RWPE2 (cell line): ENCODE data around the gene MRPL2.

Experiments used
- ATAC-seq: fragments of 200-7000 bp; cut with Tn5 transposase; 3 replicates; pipeline ENCODE4 v1.9.1; 2021; ENCODE audit warnings: low read depth
- DNase-seq: peaks from one replicate; pipeline ENCODE4 v3.0.0-alpha.2; 2020; ENCODE audit warnings: low spot score
- H3K27ac ChIP-seq: fragments of 450-650 bp; 2 replicates; pipeline ENCODE4 v1.5.1; 2017; ENCODE audit warnings: mild to moderate bottlenecking; ENCODE audit not compliant: poor library complexity, severe bottlenecking
- H3K27me3 ChIP-seq: fragments of 250-450 bp; sonication (Bioruptor Pico); 2 replicates; pipeline ENCODE4 v1.5.1; 2021; ENCODE audit warnings: mild to moderate bottlenecking, moderate library complexity; ENCODE audit not compliant: insufficient read depth, poor library complexity, severe bottlenecking
- H3K36me3 ChIP-seq: fragments of 250-450 bp; sonication (Bioruptor Pico); 2 replicates; pipeline ENCODE4 v1.5.1; 2020; ENCODE audit warnings: low read depth, mild to moderate bottlenecking, moderate library complexity
- H3K4me1 ChIP-seq: fragments of 250-450 bp; sonication (Bioruptor Pico); 2 replicates; pipeline ENCODE4 v1.5.1; 2021; ENCODE audit warnings: mild to moderate bottlenecking, moderate library complexity; ENCODE audit not compliant: insufficient read depth, poor library complexity, severe bottlenecking
- H3K4me3 ChIP-seq: fragments of 250-450 bp; sonication (Bioruptor Pico); 2 replicates; pipeline ENCODE4 v1.5.1; 2021; ENCODE audit warnings: mild to moderate bottlenecking, moderate library complexity; ENCODE audit not compliant: severe bottlenecking
- H3K9me3 ChIP-seq: fragments of 250-450 bp; sonication (Bioruptor Pico); 2 replicates; pipeline ENCODE4 v1.5.1; 2021; ENCODE audit warnings: mild to moderate bottlenecking, moderate library complexity; ENCODE audit not compliant: severe bottlenecking
- TF ChIP-seq, protein P1 (sequence below): fragments of 450-650 bp; IDR thresholded peaks from one replicate; pipeline ENCODE4 v1.5.1; 2017; ENCODE audit warnings: mild to moderate bottlenecking, moderate library complexity; ENCODE audit not compliant: poor library complexity, severe bottlenecking

MRPL2 gene

DNA sequence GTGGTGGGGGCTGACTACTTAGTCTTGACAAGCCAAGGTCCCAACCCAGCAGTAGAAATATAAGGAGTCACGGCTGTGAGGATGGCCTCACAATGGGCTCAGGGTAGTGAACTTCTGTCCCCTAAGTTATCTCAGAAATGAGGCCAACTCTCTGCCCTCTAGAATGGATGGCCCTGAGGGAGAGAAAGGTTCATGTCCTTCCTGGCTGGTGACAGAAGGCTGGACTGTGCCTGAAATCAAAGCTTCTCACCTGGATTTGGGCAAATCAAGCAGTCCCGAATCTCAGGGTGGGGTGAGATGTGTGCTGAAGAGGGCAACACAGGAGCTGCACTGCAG is 25.1 kb downstream of the MRPL2 start:
- TF ChIP-seq, protein P1, sequence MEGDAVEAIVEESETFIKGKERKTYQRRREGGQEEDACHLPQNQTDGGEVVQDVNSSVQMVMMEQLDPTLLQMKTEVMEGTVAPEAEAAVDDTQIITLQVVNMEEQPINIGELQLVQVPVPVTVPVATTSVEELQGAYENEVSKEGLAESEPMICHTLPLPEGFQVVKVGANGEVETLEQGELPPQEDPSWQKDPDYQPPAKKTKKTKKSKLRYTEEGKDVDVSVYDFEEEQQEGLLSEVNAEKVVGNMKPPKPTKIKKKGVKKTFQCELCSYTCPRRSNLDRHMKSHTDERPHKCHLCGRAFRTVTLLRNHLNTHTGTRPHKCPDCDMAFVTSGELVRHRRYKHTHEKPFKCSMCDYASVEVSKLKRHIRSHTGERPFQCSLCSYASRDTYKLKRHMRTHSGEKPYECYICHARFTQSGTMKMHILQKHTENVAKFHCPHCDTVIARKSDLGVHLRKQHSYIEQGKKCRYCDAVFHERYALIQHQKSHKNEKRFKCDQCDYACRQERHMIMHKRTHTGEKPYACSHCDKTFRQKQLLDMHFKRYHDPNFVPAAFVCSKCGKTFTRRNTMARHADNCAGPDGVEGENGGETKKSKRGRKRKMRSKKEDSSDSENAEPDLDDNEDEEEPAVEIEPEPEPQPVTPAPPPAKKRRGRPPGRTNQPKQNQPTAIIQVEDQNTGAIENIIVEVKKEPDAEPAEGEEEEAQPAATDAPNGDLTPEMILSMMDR = no peak
- Histone ChIP-seq H3K9me3 (no peaks in the 10 kb centered on the region), H3K27ac (no peak overlapping the region), H3K36me3 (peaks cover 65% of the 10 kb centered on the region), H3K4me3 (no peak overlapping the region), H3K4me1 (no peaks in the 10 kb centered on the region), H3K27me3 (no peaks in the 10 kb centered on the region)
- ATAC-seq = no peak
- no peak for DNase-seq

DNA sequence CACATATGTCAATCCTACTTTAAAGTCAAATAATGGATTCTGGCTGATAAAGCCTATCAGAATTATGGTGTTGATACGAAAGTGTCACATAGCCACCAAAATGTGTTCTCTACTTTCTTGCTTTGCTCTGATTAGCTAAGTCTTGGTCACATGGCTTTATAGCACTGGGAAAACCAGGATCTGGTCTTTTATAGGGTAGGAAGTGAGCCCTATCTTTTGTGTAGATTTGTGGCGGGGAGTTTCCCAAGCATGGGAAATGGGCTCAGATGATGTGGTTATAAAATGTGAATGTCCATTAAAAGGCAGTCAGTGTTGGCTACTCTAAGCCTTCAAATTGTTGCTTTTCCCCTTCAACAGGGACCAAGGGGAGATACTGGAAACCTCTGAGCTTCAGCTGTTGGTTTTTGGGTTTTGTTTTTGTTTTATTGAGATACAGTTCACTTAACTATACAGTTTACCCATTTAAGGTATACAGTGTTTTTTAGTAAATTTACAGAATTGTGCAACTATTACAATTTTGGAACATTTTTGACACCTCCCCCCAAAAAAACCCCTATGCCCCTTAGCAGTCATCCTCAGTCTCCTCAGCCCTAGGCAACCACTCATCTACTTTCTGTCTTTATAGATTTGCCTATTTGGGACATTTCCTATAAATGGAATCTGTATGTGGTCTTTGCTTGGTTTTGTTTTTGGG is 25.6 kb downstream of the MRPL2 start:
- TF ChIP-seq, protein P1 = no peak
- no peak overlapping the region for H3K27ac ChIP-seq
- no peak for DNase-seq
- H3K9me3 ChIP-seq = no peaks in the 10 kb centered on the region
- no peaks in the 10 kb centered on the region for H3K4me1 ChIP-seq
- H3K27me3 ChIP-seq = no peaks in the 10 kb centered on the region
- no peak for ATAC-seq
- H3K36me3 ChIP-seq = peaks cover 67% of the 10 kb centered on the region
- H3K4me3 ChIP-seq = no peak overlapping the region

GRCh38 chr6:43032326-43032725 is 26.9 kb downstream of the MRPL2 start:
- Histone ChIP-seq H3K4me1 (no peaks in the 10 kb centered on the region), H3K27ac (no peak overlapping the region), H3K4me3 (no peak overlapping the region), H3K27me3 (no peaks in the 10 kb centered on the region), H3K9me3 (no peaks in the 10 kb centered on the region), H3K36me3 (peaks cover 71% of the 10 kb centered on the region)
- DNase-seq (no peak), ATAC-seq (no peak)
- TF ChIP-seq, protein P1 = no peak

DNA sequence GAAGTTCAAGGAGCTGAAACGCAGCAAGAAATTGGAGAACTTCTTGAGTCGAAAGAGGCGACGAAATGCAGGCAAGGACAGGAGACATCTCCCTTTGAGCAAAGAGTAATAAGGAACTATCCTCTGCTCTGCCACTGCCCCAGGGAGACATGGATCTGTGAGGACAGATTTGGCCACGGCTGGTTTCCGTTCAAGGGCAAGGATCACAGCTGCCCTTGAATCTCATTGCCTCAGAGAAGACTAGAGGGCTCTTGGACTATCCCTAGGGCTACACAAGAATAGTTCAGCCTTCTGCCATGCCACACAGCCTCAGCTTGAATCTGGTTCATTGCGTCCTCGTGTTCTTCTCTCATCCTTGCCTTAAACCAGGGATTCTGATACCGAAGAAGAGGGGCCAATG is 30.1 kb downstream of the MRPL2 start:
- Histone ChIP-seq H3K4me3 (no peak overlapping the region), H3K4me1 (no peaks in the 10 kb centered on the region), H3K27ac (no peak overlapping the region), H3K27me3 (no peaks in the 10 kb centered on the region), H3K36me3 (peaks cover 78% of the 10 kb centered on the region), H3K9me3 (no peaks in the 10 kb centered on the region)
- DNase-seq (no peak), ATAC-seq (no peak)
- TF ChIP-seq, protein P1 = no peak

DNA sequence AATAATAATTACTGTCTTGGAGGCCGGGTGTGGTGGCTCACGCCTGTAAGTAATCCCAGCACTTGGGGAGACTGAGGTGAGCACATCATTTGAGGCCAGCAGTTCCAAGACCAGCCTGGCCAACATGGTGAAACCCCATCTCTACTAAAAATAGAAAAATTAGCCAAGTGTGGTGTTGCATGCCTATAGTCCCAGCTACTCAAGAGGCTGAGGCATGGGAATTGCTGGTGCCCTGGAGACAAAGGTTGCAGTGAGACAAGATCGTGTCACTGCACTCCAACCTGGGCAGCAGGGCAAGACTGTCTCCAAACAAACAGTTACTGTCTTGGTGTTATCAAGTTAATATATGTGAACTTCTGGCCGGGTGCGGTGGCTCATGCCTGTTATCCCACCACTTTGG is 32.9 kb downstream of the MRPL2 start:
- ATAC-seq = no peak
- no peaks in the 10 kb centered on the region for H3K27me3 ChIP-seq
- peaks cover 84% of the 10 kb centered on the region for H3K36me3 ChIP-seq
- DNase-seq = no peak
- no peaks in the 10 kb centered on the region for H3K4me1 ChIP-seq
- H3K27ac ChIP-seq = no peak overlapping the region
- H3K4me3 ChIP-seq = no peak overlapping the region
- no peaks in the 10 kb centered on the region for H3K9me3 ChIP-seq
- TF ChIP-seq, protein P1 = no peak
